Amygdala (tissue), 56 donors: ENCODE data around the gene PRIMPOL.
"Not testable (repeated sequence)": the region's sequence is repeated elsewhere in the genome, so short reads cannot be mapped to it uniquely, and the experiment has no call there.

Experiments
- DNase-seq, 56 donors: peaks; one replicate each; lab custom pipeline; 2025; lab: John Stamatoyannopoulos, UW

The PRIMPOL gene

GRCh38 chr4:184636897-184637296 lies 12.6 kb upstream of the PRIMPOL start:
- no peak for DNase-seq

- DNase-seq: no peak
Measured at GRCh38 chr4:184641022-184641421, 8.5 kb upstream of the PRIMPOL start.

GRCh38 chr4:184641451-184641850 lies 8.1 kb upstream of the PRIMPOL start:
- no peak for DNase-seq

- no peak for DNase-seq
Measured at GRCh38 chr4:184643731-184644130, 5.8 kb upstream of the PRIMPOL start.

- DNase-seq: no peak
Measured at GRCh38 chr4:184644553-184645307, 4.8 kb upstream of the PRIMPOL start.

- DNase-seq: peak in 11 of 56 donors; percentile 2 to 38 (median 15)
Measured at GRCh38 chr4:184645904-184646610, 3.5 kb upstream of the PRIMPOL start.

- DNase-seq: no peak
Measured at GRCh38 chr4:184647266-184648053, 2.1 kb upstream of the PRIMPOL start.

GRCh38 chr4:184648054-184648312 lies 1.6 kb upstream of the PRIMPOL start:
- DNase-seq: peak in 2 of 56 donors; percentile 11 to 32

- peak in 45 of 56 donors; percentile 6 to 69 (median 46) for DNase-seq
Measured at GRCh38 chr4:184648313-184649025, 1.1 kb upstream of the PRIMPOL start.

- DNase-seq: peak in 10 of 56 donors; percentile 39 to 70 (median 48)
Measured at GRCh38 chr4:184649971-184650855, 675 bp downstream of the PRIMPOL start.

- DNase-seq: no peak
Measured at GRCh38 chr4:184651899-184652298, 2.4 kb downstream of the PRIMPOL start.

GRCh38 chr4:184652681-184653080 lies 3.1 kb downstream of the PRIMPOL start:
- DNase-seq: not testable (repeated sequence)

GRCh38 chr4:184653650-184654049 lies 4.1 kb downstream of the PRIMPOL start:
- DNase-seq: no peak

- DNase-seq: no peak
Measured at GRCh38 chr4:184655889-184656869, 6.6 kb downstream of the PRIMPOL start.

- DNase-seq: no peak
Measured at GRCh38 chr4:184657144-184657543, 7.6 kb downstream of the PRIMPOL start.

GRCh38 chr4:184657820-184658219 lies 8.3 kb downstream of the PRIMPOL start:
- not testable (repeated sequence) for DNase-seq

- DNase-seq: no peak
Measured at GRCh38 chr4:184660978-184661377, 11.4 kb downstream of the PRIMPOL start.

- no peak for DNase-seq
Measured at GRCh38 chr4:184662236-184662635, 12.7 kb downstream of the PRIMPOL start.
